Cardiac muscle cell (in vitro differentiated cells and primary cell): ENCODE measurements around the gene MX2. TPM values are rescaled to one million over a fixed set of nuclear protein-coding genes. Genes with fewer than 3 reads are reported as not detected.
A peak's percentile ranks its signal among the peaks of the same experiment; 100 is the strongest.

Source experiments
- DNase-seq, 2 donors: peaks; one replicate each; pipeline versions ENCODE4 v3.0.0 to v3.0.0-alpha.2; 2010 to 2017; ENCODE audit warnings: low read depth in 1 of 2, low spot score in 1 of 2
- H3K27ac ChIP-seq: fragments of 200-600 bp; sonication (generic); 2 replicates; pipeline ENCODE4 v1.5.1; 2016
- H3K27me3 ChIP-seq: fragments of 200-600 bp; sonication (generic); 2 replicates; pipeline ENCODE4 v1.6.0; 2016; ENCODE audit warnings: control low read depth
- H3K36me3 ChIP-seq: fragments of 200-600 bp; sonication (generic); 2 replicates; pipeline ENCODE4 v1.5.1; 2016; ENCODE audit warnings: control low read depth
- H3K4me1 ChIP-seq: fragments of 200-600 bp; sonication (generic); 2 replicates; pipeline ENCODE4 v1.8.1; 2017; ENCODE audit warnings: low read depth, mild to moderate bottlenecking, mixed run types
- H3K4me3 ChIP-seq: fragments of 200-600 bp; sonication (generic); 2 replicates; pipeline ENCODE4 v1.5.1; 2016; ENCODE audit warnings: mild to moderate bottlenecking
- H3K9me3 ChIP-seq: fragments of 200-600 bp; sonication (generic); 2 replicates; pipeline ENCODE4 v1.5.1; 2017; ENCODE audit warnings: low read depth, mild to moderate bottlenecking, control low read depth
- CTCF ChIP-seq: IDR thresholded peaks from 2 replicates; pipeline ENCODE4 v1.5.1; 2012; ENCODE audit warnings: low read depth, mild to moderate bottlenecking, low read length
- polyA plus RNA-seq: library from polyadenylated mRNA; unstranded; fragments of >200 nt; fragmentation: Nextera tagmentation; extraction: Ambion mirVana; gene quantifications from 2 replicates; pipeline ENCODE4 v1.2.1, GENCODE V29; 2016
- total RNA-seq: library from RNA; depleted of rRNA; stranded (reverse); fragments of >200 nt; gene quantifications from 2 replicates; pipeline ENCODE4 v1.2.3, GENCODE V29; 2016

The MX2 gene
- total and polyA plus RNA-seq, 2 experiments from 2014 or later: 0.28 to 2.3 TPM

DNA sequence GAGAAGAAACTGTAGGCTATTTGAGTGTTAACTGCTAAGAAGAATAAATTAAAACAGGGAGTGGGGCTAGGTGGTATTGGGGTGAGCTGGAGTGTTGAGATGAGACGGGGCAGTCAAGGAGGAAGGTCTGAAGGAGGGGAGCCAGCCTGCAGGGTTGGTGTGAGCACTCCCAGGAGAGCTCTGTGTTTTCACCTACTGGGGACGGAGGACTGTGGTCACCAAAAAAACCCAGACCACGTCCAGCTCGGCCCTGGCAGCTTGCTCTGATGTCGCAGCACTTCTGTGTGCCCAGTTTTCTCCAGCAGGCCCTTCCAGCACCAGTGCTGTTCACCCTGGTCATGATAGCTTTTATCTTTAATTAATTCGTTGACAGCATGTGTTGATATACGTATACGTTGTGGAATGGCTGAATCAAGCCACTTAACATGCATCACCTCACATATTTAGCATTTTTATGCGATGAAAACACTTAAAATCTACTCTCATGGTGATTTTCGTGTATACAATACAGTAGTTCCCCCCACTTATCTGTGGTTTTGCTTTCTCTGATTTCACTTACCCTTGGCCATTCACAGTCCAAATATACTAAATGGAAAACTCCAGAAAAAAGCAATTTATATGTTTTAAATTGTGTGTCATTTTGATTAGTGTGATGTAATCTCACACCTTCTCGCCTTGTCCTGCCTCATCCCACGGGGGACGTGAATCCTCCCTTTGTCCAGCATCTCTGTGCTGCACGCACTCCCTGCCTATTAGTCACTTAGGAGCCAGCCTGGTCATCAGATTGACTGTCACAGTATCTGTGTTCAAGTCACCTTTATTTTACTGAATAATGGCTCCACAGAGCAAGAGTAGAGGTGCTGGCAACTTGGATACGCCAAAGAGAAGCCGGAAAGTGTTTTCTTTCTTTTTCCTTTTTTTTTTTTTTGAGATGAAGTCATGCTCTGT, 32.9 kb upstream of the MX2 start:
- Histone ChIP-seq H3K27ac (no peak overlapping the region), H3K4me1 (no peaks in the 10 kb centered on the region), H3K36me3 (no peaks in the 10 kb centered on the region), H3K9me3 (no peaks in the 10 kb centered on the region), H3K27me3 (no peaks in the 10 kb centered on the region), H3K4me3 (no peak overlapping the region)
- peak in 1 of 2 donors; percentile 44 for DNase-seq
- no peak for TF ChIP-seq CTCF

GRCh38 chr21:41333752-41334151, 28.1 kb upstream of the MX2 start:
- H3K27me3 ChIP-seq: no peaks in the 10 kb centered on the region
- no peak overlapping the region for H3K27ac ChIP-seq
- DNase-seq: no peak
- H3K9me3 ChIP-seq: no peaks in the 10 kb centered on the region
- no peaks in the 10 kb centered on the region for H3K4me1 ChIP-seq
- no peak for TF ChIP-seq CTCF
- H3K4me3 ChIP-seq: no peak overlapping the region
- H3K36me3 ChIP-seq: no peaks in the 10 kb centered on the region

DNA sequence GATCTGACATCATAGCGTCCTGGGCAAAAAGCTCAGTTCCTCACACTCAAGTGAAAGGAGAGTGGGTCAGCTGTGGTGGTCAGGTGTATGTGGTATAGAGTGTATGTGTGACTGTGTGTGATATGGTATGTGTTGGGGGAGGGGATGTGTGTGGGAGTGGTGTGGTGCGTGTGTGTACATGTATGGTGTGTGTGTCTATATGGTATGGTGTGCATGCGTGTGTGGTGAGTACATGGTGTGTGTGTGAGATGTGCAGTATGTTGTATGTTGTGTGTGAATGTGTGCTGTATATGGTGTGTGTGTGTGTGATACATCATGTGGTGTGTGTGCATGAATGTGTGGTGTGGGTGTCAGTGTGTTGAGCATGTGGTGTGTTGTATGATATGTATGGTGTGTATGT, 24.3 kb upstream of the MX2 start:
- H3K27ac ChIP-seq: no peak overlapping the region
- no peaks in the 10 kb centered on the region for H3K36me3 ChIP-seq
- H3K4me1 ChIP-seq: no peaks in the 10 kb centered on the region
- peaks cover 3% of the 10 kb centered on the region for H3K9me3 ChIP-seq
- H3K4me3 ChIP-seq: no peak overlapping the region
- no peak for DNase-seq
- no peaks in the 10 kb centered on the region for H3K27me3 ChIP-seq
- TF ChIP-seq CTCF: no peak

DNA sequence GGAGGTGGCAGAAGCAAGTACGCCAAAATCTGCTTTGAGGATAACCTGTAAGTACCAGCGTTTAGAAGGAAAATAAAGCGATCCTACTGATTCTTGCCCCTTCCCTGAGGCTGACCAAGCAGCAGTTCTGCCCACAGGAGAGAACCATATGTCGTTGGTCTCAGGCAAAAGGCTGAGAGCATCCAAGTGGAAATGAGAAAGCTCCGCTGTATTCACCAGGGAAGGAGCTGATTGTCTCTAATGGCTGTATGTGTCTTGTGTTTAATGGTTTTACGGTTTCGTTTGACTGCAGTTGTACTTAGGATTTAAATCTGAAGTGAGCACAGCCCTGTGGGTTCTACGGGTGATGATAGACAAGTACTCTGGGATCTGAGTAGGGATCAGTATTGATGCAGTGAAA, 23.4 kb upstream of the MX2 start:
- H3K27ac ChIP-seq: no peak overlapping the region
- peaks cover 3% of the 10 kb centered on the region for H3K9me3 ChIP-seq
- DNase-seq: no peak
- no peaks in the 10 kb centered on the region for H3K36me3 ChIP-seq
- no peak for TF ChIP-seq CTCF
- no peak overlapping the region for H3K4me3 ChIP-seq
- no peaks in the 10 kb centered on the region for H3K27me3 ChIP-seq
- no peaks in the 10 kb centered on the region for H3K4me1 ChIP-seq

DNA sequence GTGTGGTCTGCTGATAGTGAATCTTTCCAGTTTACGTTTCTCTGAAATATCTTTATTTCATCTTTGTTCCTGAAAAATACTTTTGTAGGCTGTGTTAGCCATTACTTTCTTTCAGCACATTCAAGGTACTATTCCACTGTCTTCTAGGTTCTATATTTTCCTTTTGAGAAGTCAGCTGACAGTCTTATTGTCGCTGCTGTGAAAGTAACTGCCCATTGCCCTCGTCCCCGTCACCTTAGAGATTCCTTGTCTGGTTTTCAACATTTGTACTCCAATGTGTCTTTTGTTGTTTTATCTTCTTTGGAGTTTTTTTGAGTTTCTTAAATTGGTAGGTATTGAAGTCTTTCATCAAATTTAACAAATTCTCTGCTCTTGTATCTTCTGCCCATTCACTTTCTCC, 19.8 kb upstream of the MX2 start:
- Histone ChIP-seq H3K27ac (no peak overlapping the region), H3K4me1 (no peaks in the 10 kb centered on the region), H3K36me3 (no peaks in the 10 kb centered on the region), H3K9me3 (peaks cover 3% of the 10 kb centered on the region), H3K27me3 (no peaks in the 10 kb centered on the region), H3K4me3 (no peak overlapping the region)
- DNase-seq: no peak
- TF ChIP-seq CTCF: no peak
